ENCODE data around the gene GRAMD4. TPM values are rescaled to one million over a fixed set of nuclear protein-coding genes. Genes with fewer than 3 reads are reported as not detected.

The GRAMD4 gene
- polyA plus RNA-seq, 10 donors = 13.0 to 22.2 (median 14.4) TPM

DNA sequence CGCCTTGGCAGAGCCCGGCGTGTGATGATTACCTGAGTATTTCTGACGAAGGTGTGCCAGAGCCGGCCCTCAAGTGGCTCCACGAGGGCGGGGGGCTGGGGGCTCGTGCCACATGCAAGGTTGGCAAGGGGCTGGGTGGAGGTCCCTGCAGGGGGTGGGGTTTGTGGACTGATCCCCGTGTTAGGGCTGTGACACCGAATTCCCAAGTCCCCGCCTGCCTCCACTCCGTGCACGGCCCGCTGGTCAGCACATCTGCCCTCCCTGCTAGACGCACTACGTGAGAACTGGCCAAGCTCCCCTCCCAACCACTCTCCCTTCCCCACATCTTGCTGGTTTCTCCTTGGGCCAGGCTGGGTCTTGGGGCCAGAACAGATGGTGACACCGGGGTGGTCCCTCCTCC, 34.2 kb downstream of the GRAMD4 start:
- DNase-seq = no peak

DNA sequence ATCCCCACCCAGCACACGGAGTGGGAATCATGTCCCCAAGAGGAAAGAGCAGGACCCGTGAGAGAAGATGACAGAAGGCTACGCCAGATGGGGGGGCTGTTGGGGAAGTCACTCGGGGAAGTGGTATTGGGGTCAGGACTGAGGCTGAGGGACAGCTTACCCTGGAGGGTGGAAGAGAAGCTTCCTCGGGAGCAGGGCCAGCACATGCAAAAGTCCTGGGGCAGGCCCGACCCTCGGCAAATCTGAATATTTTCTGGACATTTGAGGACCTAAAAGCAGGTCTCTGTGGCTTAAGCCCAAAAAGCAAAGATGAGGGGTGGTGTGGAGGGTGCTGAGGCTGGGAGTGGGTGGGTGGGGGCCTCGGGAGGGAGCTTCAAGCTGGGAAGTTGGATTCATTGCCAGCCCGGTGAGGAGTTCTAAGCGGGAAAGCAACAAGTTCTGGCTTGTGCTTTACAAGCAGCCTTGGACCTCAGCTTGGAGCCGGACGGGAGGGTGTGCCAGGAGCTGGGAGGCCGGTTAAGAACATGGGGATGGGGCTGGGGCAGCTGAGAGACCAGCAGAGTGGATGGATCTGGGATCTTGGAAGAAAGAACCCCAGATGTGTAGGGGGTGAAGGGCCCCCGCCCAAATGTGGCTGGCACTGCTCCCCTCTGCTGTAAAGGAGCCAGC, 34.9 kb downstream of the GRAMD4 start:
- DNase-seq = no peak

- no peak for DNase-seq
Measured at GRCh38 chr22:46655861-46656608, 35.8 kb downstream of the GRAMD4 start.

GRCh38 chr22:46656856-46657654, 36.9 kb downstream of the GRAMD4 start:
- no peak for DNase-seq

DNA sequence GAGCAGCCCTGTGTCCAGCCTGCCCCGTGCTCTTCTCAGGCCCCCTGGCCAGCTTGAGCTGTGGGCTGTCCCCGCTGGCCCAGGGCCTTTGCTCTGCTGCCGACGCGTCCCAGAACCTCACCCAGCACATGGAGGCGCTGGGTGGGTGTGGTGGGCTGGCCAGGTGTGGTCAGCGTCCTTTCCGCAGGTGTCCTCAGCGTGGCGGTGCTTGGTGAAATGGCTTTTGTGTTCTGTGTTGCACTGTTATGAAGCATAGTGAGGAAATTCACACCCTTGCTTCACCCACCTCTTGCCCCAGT, 37.4 kb downstream of the GRAMD4 start:
- no peak for DNase-seq

GRCh38 chr22:46657996-46658947, 38.1 kb downstream of the GRAMD4 start:
- no peak for DNase-seq

DNA sequence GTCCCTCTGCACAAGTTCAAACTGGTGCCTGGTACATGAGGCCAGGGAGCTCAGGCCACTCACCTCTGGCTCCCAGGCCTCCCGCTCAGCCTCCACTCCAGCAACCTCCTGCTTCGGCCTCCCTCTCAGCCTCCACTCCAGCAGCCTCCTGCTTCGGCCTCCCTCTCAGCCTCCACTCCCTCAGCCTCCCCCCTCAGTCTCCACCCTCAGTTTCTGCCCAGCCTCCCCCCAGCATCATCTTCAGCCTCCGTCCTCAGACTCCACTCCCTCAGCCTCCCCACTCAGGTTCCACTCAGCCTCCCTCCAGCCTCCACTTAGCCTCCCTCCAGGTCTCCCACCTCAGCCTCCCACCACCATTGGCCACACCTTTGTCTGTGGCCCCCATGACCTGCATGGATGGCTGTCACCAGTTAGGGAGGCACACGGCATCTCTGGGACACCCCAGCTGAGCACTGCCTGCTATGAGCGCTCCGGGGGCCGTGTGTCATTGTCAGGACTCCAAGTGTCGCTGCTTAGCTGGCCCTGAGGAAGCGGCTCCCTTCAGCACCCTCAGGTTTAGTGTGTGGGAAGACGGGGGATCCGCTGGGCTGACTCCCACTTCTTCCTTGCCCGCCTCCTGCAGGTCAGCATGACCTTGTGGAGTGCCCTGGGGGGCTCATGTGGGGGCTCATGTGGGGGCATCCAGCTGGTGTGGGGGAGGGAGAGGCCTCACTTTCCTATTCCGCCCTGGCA, 39.0 kb downstream of the GRAMD4 start:
- DNase-seq = no peak

DNA sequence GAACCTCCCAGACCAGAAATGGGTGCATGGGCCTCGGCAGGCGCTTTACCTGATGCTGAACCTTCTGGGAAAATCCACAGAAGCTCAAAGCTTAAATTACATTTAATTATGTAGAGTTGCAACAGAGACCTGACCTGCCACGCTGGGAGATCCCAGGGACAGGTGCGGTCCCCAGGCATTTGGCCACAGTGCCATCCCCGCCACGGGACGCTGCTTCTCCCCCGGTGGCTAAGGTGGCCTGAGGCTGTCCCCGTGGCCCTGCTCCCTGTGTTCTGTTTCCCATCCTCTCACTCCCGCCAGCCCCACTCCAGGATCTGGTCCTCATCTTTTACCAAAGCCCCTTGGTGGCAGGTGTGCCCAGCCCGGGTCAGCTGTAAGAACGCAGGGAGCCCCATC, 39.6 kb downstream of the GRAMD4 start:
- DNase-seq = no peak

- DNase-seq = no peak
Measured at GRCh38 chr22:46660604-46661201, 40.5 kb downstream of the GRAMD4 start.

- no peak for DNase-seq
Measured at GRCh38 chr22:46661221-46661851, 41.1 kb downstream of the GRAMD4 start.

DNA sequence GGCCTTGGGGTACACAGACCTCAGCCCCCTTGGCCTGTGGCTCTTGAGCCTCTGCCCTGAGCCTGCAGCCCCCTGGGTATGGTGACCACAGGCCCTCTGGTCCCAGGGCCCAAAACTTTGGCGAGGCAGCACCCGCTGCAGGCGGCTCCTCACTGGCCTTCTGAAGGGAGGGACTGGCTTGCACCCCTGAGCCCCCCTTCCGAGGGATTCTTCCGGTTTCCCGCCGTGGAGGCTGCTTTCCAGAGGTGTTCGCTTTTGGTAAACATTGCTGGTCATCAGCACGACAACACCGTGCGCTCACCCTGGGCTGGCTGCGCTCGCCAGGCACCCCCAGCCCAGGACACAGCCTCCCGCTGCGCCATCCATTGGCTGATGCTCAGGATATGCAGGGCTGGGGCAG, 42.0 kb downstream of the GRAMD4 start:
- no peak for DNase-seq

GRCh38 chr22:46663001-46663400, 42.8 kb downstream of the GRAMD4 start:
- no peak for DNase-seq

DNA sequence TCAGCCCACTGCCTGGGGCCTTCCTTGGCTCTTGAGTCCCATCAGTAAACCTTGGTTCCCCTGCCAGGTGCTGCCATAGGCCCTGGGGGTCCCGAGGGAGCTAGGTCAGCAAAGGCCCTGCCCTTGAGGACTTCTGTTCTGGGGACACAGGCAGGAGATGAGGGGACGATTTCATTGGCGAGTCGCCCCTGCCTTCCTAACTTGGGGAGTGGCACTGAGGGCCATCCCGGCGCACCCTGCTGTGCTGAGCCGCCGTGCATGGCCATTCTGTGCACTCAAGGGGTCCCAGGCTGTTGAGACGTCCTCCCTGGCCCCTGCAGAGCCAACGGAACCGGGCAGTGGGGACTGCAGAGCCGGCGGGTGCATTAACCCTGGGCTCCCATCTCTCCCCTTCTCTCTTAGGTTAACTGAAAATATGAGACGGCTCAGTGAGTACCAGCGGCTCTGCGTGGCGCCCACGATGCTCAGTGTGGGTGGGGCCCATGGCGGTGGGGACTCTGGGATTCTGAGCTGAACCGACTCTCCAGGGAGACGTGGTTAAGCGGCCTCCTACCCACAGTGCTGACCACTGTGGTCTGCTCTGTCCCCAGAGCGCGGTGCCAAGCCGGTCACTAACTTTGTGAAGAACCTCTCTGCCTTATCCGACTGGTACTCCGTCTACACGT, 43.4 kb downstream of the GRAMD4 start:
- no peak for DNase-seq

DNA sequence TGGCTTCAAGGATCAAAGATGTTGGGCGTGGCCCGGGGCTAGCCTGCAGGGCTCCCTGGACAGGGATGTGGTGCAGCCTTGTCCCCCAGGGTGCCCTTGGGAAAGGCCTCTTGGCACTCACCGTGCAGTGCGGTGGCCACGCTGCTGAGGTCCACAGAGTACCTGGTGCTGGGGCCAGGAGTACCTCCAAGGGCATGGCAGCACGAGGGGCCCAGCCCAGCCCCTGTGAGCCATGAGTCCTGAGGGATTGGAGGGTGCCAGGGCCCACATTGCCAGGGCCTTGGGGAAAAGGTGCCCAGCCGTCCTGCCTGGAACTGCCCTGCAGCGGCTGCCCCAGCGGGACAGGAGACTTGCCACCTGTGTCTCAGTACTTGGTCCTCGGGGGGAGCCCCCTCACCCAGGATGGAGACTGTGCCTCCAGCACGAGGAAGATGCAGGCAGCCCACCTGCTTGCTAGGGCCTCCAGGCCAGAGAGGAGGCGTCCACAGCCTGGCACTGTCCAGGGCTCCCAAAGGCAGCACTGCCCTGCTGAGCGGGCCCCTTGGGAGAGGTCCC, 44.2 kb downstream of the GRAMD4 start:
- DNase-seq = no peak

- DNase-seq = no peak
Measured at GRCh38 chr22:46665151-46665695, 45.0 kb downstream of the GRAMD4 start.

- no peak for DNase-seq
Measured at GRCh38 chr22:46665751-46666280, 45.6 kb downstream of the GRAMD4 start.

- no peak for DNase-seq
Measured at GRCh38 chr22:46666577-46667244, 46.5 kb downstream of the GRAMD4 start.

DNA sequence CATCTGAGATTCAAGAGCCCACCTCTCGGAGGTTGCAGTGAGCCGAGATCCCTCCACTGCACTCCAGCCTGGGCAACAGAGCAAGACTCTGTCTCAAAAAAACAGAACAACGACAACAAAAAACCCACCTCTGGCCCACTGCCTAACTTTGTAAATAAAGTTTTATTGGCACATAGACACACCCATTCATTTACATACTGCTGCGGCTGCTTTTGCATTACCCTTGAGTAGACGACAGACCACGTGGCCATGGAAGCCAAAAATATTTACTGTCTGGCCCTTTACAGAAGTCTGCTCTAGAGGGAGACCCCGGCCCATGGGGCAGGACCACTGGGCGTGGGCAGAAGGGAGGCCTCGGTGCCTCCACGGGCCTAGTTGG, 47.0 kb downstream of the GRAMD4 start:
- DNase-seq = no peak
